Measurements from ENCODE around the gene SLC39A8.

- TF ChIP-seq CTCF (IDR thresholded peaks at IDR 0.05) (no peak), POLR2A (IDR thresholded peaks at IDR 0.05) (no peak), EP300 (IDR thresholded peaks at IDR 0.05) (no peak)
These were observed 64.0 kb downstream of the SLC39A8 start for GRCh38 chr4:102281171-102281839.

Data from tibial nerve (tissue), 4 donors.